Activated CD8-positive, alpha-beta memory T cell treated with anti-CD3 and anti-CD28 coated beads for 24 hours (primary cell): Measurements from ENCODE around the gene LAPTM5.
"Not testable (repeated sequence)": the region's sequence is repeated elsewhere in the genome, so short reads cannot be mapped to it uniquely, and the experiment has no call there.

Experiments
- DNase-seq: peaks from one replicate; pipeline ENCODE4 v3.0.0-alpha.2; 2020

Gene LAPTM5

DNA sequence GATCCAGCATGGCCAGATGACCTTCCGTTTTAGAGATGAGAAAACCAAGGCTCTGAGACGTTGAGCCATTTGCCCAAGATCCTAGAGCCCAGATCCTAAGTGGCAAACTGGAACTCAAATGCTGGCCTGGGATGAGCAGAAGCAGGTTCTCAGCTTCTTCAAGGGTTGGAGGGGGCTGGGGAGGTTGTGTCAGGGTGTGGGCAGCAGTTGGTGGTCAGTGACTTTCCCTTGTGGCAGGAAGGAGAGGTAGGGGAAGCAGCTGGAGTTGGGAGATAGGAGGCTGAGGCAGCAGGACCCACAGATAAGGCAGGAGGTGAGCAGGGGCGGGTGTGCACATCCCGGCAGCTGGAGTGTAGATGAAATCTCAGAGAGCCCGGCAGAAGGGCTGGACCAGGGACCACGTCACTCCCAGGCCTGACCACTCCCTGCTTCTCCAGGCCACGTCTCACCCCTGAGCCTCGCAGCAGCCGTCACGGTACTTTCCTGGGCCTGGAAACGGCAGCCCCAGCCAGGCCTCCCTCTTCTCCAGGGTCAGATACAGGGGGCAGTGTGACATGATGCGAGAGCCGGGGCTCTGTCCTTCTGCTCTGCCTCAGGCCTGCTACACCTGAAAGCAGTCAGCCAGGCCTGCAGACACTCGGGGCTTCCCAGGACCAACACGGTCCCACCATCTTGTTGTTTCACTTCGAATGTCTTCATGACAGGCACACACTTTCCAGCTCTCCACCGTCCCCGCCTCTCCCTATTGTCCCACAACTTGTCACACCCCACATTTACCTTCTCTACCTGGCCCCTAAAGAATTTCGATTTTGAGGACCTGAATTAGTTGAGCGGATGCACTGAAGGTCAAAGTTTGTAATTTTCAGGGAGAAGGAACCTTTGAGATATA lies 11.5 kb upstream of the LAPTM5 start:
- no peak for DNase-seq

DNA sequence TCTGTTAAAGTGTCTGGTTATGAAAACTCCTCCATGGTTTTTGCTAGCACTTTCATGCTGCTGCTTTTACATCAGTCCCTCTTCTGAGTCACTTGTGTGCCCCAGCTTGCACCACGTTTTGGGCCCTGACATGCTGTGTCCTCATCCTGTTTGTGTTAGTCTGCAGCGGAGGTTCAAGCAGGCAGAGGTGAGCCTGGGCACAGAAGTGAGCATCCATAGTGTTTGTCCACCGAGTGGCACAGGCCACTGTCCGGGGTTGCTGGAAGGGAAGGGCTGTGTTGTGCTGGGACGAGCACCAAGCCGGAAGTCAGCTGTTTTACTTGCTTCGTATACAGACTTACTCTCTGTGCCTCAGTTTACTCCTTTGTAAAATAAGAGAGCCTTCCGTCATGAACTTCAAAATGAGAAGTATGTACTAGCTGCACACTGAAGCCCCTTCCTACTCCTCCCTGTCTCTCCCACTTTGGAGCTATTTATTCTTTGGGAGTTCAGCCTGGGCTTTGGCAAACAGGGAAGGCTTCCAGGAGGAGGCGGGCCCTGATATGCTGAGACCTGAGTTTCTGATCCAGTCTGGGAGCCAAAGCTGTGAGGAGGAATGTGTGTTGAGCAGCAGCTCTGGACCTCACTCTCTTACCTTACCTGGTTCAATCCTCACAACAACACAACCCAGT lies 10.7 kb upstream of the LAPTM5 start:
- no peak for DNase-seq

DNA sequence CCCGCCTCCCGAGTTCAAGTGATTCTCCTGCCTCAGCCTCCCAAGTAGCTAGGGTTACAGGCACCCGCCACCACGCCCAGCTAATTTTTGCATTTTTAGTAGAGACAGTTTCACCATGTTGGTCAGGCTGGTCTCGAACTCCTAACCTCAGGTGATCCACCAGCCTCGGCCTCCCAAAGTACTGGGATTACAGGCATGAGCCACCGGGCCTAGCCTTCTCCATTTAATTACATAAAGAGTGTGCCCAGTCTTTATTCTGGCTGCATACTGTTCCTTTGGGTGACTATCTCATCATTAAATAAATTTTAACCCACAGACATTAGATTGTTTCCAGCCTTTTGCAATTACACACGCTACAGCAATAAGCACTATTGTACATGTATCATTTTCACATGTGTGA lies 9.4 kb upstream of the LAPTM5 start:
- DNase-seq: not testable (repeated sequence)

DNA sequence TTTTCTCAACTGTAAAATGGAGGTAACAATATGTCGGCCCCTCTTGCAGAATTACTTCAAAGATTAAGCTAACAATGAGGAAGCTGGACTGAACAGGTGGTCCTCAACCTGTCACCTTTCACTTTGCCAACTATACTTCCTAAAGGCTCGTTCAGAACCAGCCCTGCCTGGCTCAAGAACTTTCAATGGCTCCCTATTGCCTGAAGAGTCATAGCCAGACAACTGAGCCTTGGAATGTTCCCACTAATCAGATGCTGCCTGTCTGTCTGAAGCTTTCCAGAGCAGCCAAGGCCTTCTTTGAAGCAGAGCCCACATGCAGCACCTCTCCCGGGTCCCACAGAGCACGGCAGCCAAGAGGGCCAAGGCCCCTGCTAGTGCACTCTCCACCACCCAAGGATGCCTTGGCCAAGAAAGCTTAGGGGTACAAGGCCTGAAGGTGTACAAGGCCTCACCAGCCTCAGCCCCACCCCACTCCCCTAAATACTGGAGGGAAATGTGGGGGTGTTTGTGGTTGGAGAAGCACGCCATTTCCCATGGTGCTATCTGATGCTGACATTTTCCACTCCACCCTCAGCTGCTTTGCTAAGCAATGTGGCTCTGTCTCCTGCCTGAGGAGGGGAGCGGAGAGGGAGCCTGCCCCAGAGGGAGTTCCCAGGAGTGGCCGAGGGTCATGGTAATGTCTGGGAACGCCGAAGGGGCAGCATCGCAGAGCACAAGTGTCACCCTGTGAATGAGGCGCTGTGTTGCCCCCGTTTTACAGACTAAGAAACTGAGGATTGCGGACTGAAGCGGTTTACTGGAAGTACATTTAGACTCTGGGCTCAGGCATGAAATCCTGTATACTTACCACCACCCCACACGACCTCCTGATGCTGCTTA lies 8.2 kb upstream of the LAPTM5 start:
- no peak for DNase-seq

DNA sequence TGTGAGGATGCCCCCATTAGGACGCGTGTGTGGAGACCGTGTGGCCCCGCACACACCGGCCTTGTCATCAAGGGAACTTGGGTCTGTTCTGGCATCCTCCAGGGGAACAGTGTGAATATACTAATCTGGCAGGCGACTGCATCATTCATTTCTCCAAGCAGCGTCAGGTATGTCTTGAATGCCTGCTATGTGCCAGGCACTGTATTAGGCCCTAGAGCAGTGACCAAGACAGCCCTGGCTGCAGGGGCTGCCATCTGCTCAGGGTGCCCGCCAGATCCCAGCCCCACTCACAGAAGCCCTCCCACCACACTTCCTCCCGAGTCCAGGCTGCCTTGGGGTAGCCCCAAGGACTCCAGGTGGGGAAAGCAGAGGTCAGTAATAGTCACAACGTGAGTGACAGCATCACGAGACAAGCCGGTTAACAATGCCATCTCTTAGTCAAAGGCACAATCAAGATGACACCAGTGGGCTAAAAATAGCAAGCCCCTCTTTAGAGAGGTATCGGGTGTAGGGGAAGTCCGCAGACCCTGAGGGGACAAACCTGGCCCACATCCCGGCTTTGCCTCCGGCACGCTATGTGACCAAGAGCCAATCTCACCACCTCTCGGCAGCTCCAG lies 7.5 kb upstream of the LAPTM5 start:
- DNase-seq: no peak

DNA sequence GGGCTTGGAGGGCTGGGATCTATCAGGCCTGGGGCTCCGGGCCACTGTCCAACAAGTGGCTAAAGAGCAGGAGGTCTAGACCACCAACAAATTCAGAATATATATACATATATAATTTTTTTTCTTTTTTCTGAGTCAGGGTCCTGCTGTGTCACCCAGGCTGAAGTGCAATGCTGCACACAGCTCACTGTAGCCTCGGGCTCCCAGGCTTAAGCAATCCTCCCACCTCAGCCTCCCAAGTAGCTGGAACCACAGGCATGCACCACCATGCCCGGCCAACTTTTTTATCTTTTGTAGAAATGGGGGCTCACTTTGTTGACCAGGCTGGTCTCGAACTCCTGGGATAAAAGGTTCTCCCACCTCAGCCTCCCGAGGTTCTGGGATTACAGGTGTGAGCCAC lies 6.8 kb upstream of the LAPTM5 start:
- DNase-seq: no peak

DNA sequence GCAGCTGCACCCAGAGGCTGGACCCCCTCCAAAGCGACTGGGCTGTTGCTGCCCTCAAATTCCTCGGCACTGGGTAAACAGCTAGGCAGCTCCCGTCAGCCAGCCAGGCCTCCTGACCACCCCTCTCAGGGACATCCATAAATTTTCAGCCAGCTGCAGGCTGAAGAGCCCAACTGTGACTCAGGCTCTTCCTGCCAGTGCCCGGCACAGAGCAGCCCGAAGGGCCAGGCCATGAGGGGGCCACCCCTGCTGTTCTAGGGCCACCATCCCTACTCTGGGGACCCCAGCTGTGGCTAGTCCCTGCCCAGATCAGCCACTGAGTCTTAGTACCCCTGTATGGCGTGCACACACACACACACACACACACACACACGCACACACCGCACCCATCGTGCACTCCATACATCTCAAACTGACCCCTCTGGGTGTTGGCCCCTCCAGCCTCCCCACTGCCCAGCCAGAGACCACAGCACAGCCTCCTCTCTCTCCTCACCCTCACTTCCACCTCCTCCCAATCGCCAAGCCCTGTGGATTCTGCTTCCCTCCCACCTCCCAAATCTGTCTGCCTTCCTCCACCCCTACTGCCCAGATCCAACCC lies 6.2 kb upstream of the LAPTM5 start:
- DNase-seq: no peak

DNA sequence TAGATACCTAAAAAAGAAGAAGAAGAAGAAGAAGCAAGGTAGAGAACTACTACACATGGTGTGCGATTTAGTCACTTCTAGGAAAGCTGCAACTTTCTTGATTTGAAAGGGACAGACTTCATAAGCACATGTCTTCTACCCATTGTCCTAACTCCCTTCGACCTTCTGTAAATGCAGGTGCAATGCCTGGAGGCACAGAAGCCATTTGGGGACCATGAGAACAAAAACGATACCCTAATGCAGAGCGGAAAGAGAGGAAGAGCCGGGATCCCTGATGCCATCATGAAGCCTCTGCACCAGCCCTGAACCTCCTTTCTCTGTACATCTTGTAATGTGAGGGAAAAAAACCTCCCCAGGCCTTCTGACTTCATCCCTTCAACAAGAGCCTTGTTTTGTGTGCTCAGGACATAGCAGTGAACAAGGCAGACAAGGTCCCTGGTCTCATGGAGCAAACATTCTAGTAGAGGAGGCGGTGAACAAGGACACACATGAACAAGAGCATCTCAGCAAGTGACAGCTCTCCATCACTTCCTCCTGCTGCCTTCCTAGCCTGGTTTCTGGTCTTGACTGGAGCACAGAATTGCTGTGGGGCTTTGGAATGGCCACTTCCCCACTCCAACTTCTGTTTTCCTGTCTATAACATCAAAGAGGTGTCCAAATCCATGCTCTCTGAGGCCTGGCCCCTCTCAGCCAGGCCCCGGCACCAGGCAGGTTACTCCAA lies 5.5 kb upstream of the LAPTM5 start:
- no peak for DNase-seq

DNA sequence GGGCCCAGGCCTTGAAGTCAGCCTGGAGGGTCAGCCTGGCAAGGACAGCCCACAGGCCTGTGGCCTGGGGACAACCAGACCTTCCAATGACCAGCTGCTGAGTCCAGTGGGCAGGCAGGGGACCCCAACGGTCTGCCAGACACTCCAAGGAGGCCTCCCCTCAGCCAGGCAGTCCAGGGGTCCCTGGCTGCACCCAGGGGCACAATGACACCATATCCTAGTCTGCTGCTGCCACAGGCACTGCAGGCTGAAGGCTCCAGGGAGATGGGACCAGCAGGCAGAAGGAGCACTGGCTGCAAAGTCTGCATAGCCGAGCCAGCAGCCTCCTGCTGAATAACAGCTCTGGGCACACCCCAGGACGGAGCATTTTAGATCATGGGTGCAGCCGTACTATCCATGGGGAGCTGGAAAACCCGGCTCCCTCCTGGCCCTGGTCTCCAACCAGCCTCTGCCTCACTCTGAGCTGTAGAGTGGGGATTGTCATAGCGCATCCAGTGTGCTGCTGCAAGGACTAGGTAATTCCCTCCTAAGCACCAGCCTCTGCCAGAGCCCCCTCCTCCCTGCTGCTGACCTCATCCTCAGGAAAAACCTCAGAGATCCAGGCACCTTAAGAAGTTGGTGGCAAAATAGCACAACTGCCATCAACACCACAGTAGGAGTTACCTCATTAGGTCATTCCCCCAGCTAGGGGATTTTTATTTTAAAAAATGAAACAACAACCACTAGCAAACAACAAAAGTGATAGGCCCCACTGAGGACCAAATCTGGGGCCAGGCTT lies 4.8 kb upstream of the LAPTM5 start:
- no peak for DNase-seq

DNA sequence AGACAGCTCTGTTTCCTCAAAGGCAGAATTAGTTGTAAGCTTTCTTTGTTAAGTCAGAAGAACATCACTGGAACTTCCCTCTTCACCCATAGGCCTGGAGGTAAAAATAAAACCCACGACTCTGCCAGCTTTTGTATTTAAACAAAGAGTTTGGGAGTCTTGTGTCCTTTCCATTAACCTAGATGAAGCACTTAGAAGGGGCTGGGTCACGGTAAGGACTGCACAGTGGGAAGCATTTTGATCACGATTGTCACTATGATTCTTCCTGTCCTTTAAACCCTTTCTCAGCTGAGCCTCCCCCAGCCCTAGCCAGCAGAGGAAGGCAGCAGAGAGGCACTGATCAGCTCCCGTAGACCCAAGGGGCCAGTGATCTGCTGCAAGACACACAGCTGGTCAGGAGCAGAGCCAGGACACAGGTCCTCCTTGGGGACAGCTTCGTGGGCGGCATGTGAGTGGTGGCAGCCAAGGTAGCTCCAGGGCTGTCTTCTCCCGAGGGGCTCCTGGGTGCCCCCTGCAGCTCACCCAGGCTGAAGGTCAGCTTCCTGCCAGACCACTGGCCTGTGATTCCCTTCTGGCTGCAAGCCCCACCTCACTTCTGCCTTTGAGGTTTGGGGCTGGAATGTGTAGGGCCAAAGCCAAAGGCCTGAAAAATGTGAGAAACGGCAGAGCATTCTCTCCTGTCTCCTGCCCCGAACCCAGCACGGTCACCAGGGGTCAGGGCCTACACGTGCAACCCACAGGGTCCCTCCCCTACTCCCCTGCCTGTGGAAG lies 4.0 kb upstream of the LAPTM5 start:
- no peak for DNase-seq

DNA sequence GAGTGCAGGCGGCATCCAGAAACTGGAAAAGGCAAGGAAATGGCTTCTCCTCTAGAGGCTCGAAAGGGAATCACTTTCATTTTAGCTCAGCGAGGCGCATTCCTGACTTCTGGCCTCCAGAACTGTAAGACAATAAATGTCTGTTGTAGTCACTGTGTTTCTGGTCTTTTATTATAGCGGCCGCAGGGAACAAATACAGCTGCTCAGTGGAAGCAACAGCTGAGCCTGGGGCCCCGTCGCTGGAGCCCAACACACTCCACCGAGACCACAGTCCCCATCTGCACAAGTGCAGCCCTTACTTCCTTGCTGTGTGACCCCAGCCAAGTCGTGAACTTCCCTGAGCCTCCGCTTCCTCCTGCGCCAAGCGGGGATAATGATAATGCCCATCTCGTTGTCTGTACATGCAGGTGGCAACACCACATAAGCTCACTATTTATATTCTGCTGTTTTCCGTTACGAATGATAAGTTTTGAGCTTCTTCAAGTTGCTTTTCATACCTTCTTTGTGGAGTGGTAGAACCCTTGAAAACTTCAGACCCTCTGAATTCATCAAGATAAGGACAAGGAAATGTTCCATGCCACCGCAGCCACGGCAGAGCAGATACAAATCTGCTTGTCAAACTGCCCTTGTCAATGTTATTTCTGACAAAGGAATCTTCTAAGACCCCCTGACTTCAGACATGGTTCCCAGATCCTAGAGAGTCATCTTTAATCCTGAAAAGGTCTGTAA lies 3.2 kb upstream of the LAPTM5 start:
- no peak for DNase-seq

DNA sequence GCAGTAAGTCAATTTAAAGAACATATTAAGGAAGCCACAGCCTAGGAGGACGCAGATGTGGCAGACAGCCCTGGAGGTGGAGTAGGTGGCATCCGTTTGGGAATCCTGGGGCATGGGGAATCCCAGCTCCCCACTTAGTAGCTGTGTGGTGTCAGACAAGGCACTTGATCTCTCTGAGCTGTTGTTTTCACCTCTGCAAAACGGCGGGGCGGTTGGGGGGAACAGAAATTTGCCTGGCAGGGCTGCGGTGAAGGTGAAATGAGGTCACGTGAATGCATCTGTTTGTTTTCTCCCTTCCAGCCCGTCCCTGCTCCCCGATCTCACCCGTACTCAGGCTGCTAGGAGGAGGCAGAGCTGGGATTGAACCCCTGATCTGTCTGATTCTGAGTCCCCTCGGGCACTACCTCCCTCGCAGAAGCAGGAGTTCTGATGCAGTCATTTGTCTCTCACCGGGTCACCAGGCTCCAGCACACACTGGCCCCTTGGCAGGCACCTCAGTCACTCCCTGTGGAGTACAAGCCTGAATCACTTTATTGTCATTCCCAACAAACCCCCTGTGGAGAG lies 2.2 kb upstream of the LAPTM5 start:
- peak; percentile 86 for DNase-seq

DNA sequence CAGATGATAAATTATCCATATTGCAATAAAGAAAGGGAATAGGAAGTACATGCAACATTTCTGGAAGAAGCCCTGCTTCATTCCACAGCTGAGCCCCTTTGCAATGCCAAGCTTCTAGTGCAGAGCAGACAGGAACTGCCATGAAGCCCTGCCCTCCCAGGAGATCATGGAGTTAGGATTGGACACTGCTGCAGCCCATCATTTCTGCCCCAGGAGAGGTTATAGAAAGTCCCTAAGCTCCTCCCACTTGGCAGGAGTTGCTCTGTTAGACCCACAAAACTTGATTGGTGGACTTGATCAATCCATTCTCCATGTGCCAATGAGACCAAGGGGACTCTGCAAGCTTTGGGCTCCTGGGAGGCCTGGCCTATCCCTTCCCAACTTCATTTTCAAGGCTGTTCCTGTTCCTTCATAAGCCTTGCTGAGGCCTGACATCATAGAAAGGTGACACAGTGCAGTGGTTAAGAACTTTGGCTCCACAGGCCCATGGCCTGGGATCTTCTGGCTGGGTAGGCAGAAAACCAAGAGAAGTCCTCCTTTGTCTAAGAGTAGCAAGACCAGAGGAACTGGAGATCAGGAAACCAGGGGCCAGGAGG lies 1.3 kb upstream of the LAPTM5 start:
- DNase-seq: no peak

DNA sequence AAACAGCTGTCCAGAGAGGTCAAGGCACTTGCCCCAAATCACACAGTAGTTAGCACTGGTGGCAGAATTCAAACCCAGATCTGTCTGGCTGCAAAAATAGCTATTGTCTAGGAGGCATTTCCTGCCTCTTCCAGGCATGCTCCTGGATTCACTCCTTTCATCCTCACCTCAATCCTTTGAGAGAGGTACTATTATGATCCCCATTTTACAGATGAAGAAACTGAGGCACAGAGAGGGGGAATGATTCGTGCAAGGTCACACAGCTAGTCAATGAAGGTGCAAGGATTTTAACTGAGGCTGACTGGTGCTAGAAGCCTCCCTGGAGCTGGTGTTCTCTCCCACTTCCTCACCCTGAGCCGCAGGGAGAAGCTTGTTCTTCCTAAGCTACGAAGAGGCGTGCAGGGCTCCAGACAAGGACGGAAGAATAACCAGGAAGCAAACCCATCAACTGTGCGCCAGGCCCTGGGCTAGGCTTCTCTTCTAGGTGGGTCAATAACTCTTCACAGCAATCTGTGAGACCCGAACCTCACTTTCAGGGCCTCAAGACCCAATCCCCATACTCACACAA lies 631 bp upstream of the LAPTM5 start:
- no peak for DNase-seq

DNA sequence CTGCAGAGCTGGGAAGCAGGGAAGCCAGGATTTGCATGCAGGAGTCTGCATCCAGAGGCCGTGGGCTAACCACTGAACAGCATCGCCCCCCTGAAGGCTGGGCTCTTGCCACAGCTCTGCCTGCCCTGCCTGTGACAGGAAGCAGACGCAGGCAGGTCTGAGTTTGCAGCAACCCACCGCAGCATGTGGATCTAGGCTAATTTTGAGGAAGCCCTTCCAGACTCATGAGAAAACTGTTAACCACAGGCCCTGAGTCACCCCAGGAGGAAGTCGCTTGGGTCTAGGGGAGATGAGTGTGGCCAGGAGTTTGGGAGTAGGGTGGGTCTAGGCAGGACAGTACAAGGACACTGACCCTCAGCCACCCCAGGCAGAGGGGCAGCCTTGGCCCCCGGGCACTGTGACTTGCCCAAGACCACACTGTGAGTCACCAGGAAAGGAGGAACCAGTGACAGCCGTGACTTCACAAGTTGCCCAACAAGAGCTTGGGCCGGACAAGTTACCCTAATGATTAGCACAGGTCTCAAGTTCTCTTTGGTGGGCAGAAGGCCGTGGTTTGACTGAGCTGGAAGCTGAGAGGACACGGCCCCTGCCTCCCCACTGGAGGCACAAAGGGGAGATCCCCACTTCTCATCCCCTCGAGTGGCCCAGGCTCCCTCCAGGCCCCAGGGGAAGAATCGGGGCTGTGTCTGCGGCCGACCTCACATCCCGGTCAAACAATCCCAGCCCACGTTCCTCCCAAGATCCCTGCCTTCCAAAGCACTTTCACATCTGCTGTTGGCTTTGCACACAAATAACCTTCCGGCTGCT lies 826 bp downstream of the LAPTM5 start:
- peak; percentile 85 for DNase-seq

DNA sequence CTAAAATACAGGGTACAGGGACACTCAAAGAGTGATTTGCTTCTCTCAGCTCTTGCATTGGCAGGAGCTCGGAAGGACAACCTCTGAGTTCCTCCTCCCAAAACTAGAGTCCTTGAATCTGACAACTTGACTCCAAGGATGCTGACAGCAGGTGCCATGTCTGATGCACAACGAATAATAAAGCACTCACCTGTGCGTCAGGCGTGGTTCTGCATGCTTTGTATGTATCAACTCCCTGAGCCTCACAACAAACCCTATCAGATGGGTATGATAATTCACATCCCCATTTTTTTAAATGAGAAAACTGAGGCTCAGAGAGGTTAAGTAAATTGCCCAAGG lies 1.4 kb downstream of the LAPTM5 start:
- no peak for DNase-seq

DNA sequence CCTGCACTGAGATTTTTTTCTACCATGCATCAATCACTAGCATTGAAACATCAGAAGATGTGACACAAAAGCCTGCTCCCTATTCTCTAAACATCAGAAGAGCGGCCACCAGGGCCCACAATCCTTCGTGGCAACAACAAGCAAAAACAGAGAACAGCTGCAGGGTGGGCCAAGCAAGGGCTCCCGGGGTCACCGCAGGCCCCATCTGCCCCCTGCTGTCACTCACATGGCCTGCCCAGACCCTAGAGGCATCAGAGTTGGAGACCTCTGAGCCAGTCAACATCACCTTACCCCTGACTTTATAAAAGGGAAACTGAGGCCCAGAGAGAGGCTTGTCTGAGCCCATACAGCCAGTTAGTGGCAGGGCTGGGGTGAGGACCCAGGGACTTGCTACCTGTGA lies 1.8 kb downstream of the LAPTM5 start:
- DNase-seq: no peak

DNA sequence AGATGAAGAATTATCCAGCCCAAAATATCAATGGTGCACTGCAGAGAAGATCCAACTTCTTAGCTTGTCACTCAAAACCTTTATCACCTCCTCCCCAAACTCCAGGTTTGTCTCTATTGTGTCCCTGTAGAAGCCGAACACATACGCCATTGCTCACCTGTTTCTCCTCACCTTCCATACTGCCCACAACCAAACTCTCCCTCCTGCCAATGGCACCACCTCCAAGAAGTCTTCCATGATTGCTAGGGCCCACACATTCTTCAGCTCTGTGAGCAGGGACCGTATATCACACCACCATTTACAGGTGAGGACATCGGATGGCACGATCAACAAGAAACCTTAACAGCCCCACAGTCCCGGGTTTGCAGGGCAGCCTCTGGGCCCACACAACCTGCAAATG lies 2.2 kb downstream of the LAPTM5 start:
- DNase-seq: no peak
